EL (cell line): ENCODE data around the gene EIF1AX.
"Not testable (repeated sequence)": the region's sequence is repeated elsewhere in the genome, so short reads cannot be mapped to it uniquely, and the experiment has no call there.

Source experiments
- DNase-seq: peaks from one replicate; pipeline ENCODE4 v3.0.0-alpha.2; 2016

EIF1AX gene, protein sequence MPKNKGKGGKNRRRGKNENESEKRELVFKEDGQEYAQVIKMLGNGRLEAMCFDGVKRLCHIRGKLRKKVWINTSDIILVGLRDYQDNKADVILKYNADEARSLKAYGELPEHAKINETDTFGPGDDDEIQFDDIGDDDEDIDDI

DNA sequence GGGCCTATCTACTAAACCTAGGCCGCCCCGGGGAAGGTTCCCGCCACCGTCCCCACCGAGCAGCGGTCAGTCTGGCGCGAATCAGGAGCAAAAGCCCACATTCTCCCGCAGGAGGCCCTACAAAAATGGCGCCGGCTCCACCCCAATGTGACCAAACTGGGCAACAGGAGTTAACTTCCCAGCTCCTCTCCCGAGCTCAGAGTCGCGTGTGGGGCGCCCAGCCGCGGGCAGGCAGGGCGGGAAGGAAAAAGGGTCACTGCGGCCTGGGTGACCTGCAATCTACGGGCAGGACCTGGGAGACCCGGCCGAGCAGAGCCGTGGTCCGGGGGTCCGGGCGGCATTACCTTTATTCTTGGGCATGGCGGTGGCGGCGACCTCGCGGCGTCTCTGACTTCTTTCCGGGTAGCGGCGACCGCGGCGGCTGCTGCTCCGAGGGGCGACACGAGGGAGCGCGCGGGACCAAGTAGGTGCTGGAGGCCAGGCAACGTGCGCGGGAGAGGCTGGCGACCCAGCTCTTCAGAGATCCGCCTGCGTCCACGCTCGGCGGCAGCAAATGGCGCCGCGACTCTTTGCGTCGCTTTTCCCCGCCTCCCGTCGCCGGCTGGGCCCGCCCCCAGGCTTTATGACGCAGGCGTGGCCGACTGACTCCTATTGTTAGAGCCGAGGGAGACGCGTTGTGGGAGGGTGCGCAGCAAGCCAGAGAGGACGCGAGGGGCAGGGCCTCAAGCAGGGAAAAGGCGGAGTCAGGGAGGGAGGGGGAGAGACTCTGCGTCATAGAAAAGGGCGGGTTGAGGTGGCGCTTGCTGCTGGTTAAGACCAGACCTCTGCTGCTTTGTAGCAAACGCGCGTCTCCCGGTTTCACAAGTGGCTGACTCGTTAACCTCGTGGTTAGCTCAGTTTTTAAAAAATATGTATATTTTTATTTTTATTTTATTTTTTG lies at the start of gene EIF1AX:
Gene EIF1AX, minus strand, starts transcription at position 558 of the 940 bp plus-strand sequence. Its CDS starts 198 bp downstream, at position 360.
- DNase-seq = peak; percentile 95

DNA sequence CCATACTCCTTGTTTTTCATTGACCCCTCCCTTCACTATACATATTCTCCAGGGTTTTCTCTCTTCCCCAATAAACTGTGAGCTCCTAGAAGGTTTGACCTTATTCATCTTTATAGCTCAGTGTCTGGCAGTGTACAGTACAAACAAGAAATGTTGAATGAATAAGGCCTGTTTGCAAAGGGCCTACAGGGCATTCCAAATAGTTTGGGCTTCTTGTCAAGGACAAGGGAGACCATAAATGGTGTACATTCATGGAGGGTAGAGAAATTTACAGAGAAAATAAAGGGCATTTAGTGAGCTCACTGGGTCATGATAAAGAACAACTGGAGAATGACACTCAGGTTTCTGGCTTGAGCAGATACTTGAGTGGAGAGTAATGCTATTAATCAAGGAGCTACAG lies 47.5 kb upstream of the EIF1AX start:
- no peak for DNase-seq

DNA sequence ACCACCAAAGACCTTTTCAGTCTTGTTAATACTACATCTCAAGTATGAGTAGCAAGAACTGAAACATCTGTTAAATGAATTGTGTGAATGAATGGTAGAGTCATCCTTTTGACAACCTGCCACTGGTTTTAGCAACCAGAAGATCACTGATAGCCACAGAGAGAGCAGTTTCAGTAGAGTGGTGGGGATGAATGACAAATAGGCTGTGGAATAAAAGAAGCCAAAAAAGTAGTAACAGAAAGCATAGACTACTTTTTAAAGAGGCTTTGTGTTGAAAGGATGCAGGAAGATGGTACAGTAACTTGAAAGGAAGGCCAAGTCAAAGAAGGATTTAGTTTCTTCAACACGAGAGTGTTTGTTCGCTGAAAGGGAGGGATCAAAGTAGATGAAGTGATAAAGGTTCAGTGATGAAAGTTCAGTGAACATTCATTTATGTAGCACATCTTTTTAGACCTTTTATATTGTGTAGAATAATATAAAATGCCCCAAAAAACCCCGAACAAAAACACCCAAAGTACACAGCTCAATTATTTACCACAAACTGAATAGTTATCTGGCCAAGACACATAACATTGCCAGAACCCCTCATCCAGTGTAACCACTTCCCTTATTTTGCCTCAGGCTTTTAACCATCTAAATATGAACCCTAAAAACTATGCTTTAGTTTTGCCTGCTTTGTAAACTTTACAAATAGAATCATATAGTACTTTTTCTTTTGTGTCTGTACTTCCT lies 40.1 kb upstream of the EIF1AX start:
- no peak for DNase-seq

DNA sequence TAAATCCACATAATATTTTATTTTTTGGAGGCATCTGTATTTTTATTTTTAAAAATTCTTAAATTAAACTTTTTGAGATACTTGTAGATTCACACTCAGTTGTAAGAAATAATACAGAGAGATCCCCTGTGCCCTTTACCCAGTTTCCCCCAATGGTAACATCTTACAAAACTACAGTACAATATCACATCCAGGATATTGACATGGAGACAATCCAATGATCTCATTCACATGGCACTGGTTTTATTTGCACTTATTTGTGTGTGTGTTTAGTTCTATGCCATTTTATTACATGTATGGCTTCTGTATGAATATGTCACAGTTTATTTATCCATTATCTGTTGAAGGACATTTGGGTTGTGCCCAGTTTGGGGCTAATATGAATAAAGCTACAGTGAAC lies 35.5 kb upstream of the EIF1AX start:
- DNase-seq = no peak

DNA sequence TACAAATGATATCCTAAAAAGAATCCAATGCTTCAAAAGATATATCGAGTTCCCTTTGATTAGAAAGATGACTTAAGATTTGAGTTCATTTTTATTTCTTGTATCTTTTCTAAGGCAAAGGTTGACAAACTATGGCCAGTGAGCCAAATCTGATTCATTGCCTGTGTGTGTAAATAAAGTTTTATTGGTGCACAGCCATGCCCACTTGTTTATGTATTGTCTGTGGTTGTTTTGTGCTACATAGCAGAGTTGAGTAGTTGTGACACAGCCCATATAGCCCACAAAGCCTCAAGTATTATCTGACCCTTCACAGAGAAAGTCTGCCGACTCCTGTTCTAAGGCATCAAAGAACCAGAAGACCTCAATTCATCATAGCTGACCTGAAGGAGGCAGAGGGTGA lies 32.2 kb upstream of the EIF1AX start:
- no peak for DNase-seq

DNA sequence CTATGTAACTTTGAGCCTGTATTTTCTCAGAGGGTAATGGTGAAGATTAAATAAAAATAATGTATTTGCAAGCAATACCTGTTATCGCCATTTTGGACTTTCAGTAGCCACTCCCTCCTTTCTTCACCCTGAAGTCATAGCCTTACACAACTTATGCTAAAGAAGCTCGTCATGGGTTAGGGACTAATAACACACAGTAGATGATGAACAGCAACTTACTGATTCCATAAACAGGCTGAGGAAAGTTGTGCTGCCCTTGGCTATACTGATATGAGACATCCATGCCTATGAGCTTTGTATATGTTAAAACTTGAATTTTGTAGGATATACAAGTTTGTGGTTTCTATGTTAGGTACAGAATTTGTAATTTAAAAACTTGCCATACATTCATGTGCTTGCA lies 31.7 kb upstream of the EIF1AX start:
- no peak for DNase-seq

DNA sequence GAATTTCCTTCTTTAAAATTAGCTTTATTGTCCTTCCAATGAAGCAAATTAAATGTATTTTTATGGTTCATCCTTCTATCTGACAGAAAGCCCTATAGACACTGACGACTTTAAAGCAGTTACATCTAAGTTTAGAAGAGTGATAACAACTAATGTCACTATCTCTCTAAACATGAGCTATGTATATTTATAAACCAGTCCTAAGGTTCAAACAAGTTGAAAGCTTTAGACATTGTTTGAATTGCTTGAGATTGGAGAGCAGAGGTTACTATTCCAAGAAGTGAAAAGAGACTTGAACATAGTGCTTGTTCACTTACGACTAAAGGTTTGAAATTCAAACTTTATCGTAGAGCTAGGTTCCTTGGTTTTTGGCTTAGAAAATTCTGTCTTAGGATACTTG lies 30.2 kb upstream of the EIF1AX start:
- no peak for DNase-seq

DNA sequence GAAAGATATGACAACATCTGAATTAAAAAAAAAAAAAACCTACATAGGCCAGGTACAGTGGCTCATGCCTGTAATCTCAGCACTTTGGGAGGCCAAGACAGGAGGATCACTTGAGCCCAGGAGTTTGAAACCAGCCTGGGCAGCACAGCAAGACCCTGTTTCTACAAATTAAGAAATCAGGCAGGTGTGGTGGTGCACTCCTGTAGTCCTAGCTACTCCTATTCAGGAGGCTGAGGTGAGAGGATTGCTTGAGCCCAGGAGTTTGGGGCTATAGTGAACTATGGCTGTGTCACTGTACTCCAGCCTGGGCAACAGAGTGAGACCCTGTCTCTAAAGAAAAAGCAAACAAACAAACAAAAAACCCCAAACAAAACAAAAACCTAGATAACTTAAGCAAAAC lies 20.9 kb upstream of the EIF1AX start:
- DNase-seq = not testable (repeated sequence)

DNA sequence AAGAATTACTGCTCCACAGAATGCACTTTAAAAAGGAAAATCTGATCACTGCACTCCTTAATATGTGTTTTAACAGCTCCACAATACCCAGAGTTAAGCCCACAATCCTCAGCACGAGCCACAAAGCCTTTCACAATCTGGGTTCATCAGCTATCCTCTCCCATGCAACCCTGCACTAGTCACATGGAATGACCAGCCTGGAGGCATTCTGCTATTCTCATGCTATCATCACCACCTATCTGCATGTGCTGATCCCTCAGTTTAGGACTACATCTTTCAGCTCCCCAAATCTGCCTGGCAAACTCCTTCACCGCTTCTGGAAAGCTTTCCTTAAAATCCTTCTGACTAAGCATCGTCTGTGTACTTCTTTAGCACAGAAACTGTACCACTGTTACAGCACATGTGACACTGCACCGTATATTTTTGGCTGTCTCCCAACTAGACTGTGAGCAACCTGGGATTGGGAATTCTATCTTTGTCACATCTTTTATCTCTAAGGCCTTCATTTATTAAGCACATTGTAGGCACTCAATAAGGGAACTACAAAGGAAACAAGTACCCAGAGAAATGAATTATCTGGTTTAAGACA lies 18.3 kb upstream of the EIF1AX start:
- DNase-seq = no peak

DNA sequence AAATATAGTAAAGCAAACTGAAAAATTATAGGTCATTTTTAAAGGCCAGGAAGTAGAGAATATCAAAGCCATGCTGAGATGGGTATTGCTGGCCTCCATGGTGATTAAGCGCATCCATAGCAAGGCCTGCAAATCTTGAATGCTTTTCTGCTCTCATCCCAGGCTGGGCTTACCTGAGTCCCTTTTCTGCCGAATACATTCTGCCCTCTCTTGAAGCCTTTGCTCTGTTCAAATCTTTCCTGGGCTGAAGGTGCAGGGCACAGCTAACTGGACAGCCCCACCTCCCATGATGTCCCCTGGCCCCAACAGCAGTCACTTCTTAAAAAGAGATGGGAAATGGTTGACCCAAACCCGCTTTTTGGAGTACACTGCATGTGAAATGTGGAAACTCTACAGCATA lies 10.1 kb upstream of the EIF1AX start:
- DNase-seq = no peak

DNA sequence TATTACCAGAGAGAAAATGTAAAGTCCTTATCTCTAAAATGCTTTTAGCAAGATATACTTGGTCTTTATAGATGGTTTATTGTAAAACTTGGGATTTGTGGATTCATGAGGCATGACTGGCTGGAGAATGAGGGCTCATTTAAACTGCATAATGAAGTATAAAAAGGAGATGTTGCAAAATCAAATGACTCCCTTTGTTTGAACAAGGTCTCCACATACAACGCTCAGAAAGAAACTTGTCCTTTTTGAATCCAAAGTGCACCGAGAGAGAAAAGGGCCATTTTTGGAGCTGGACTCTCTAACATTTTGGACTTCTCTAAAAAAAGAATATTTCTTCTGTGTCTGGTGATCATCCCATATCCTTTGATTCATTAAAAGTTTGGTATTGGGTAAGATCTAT lies 7.7 kb upstream of the EIF1AX start:
- DNase-seq = no peak

DNA sequence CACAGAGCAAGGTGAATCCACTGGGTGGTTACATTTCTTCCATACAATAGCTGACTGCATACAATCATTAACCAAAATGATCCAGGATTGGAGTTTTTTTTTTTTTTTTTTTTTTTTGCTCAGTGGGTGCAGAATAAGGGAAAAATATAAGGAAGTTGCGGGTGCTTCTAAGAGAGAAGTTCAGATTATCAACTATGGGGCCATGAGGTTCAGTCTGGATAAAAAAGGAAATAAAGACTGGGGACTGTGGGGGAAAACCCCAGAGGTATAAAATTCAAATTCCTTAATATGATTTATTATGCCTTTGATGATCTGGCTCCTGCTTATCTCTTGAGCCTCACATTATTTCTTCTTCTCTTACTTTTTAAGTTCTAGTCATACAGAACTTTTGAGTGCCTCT lies 5.9 kb upstream of the EIF1AX start:
- DNase-seq = no peak

DNA sequence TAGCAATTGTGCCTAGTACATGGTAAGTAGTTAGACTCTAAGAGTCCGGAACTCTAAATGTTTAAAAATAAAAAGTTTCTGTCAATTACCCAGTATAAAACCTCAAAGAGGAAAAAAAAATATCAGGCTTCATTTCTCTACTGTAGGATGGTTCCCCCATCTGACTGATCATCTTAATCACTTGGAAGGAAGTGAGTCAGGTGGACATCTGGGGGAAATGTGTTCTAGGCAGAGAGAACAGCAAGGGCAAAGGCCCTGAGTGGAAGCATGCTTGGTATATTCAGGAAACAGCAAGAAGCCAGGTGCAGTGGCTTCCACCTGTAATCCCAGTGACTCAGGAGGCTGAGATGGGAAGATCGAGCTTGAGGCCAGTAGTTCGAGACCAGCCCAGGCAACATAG lies 2.9 kb upstream of the EIF1AX start:
- DNase-seq = peak; percentile 65

DNA sequence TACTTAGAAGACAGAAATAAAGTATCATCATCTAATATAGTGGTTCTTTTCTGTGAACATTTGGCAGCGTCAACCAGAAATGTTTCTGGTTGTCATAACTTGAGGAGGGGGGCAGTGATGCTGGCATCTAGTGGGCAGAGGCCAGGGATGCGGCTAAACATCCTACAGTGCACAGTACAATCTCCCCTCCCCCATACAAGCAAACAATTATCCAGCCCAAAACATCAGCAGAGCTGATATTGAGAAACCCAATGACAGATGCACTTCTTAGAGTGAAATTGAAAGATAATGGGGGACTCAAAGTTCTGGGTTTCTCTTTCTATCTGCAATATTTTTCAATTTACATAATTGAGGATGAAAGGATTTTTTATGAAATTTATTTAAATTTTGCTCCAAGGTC lies 1.9 kb upstream of the EIF1AX start:
- no peak for DNase-seq

DNA sequence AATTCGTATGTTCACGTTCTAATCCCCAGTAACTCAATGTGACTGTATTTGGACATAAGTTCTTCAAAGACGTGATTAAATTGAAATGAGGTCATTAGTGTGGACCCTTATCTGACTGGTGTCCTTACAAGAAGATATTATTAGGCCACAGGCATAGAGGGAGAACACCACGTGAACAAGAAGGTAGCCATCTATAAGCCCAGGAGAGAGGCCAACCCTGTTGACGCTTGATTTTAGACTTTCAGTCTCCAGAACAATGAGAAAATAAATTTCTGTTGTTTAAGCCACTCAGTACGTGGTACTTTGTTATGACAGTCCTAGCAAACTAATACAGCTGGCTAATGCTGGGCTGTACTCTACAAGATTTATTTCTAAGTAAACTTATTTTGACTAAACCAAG lies 1.5 kb upstream of the EIF1AX start:
- no peak for DNase-seq

DNA sequence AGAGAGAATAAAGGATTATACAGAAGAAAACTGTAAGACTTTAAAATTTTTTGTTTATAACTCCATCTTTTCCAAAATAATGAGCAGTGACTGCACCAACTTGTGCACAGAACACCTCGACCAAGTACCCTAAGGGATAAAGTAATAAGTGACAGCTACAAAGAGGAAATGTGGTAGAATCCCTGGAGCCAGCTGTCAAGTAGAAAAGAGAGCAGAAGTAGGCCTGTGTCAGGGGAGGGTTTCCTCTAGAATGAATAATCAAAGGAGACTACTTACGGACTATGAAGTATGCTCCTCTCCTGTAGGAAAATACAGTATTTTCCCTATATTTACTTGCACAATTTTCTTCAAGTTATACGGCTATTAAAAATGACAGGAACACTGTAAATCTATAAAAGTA lies 1.2 kb downstream of the EIF1AX start:
- DNase-seq = no peak

DNA sequence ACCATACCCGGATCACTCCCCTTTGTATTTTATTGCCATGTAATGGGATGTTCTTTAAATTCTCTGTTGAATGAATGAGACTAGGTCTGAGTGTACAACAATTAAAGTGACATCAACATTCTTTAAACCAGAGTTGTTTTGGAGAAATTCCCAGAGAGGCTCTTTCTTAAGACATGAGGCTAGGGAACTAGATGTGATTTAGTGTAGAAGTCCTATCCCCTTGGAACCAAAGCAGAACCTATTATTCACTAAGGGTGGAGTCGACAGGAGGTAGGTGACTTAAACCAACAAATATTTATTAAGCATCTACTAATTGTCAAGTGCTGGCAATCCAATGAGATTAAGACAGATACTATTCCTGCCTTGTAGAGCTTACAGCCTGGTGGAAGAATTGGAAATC lies 1.7 kb downstream of the EIF1AX start:
- DNase-seq = peak; percentile 53

DNA sequence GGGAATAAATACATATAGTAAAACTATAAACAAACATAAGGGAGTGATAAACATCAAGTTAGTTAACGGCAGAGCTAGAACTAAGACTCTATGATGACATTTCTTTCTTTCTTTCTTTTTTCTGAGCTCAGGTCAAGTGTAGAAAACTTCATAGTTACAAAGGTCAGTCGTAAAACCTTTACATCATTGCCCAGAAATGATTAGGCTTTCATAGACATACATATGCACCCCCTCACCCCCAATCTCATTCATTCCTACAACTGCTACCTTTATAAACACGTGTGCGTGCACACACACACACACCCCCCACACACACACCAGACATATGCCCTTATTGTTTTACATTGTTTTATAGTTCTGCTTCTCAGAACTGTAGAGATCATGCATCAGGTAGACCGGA lies 5.7 kb downstream of the EIF1AX start:
- no peak for DNase-seq

DNA sequence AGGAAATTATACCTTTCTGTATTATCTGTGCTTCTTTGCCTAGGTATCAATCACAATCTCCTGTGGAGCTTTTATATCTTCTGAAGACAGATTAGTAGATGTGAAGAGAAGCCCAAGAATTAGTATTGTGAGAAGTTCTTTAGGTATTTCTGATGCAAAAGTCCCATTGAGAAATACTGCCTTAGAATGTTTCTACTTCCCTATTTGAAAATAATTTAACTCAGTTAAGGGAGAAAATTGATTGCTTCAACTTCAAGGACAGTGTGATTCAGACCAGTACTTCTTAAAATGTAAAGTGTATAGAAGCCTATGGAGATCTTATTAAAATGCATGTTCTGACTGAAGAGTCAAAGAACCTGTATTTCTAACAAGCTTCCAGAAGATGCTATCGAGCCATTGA lies 9.0 kb downstream of the EIF1AX start:
- DNase-seq = no peak

DNA sequence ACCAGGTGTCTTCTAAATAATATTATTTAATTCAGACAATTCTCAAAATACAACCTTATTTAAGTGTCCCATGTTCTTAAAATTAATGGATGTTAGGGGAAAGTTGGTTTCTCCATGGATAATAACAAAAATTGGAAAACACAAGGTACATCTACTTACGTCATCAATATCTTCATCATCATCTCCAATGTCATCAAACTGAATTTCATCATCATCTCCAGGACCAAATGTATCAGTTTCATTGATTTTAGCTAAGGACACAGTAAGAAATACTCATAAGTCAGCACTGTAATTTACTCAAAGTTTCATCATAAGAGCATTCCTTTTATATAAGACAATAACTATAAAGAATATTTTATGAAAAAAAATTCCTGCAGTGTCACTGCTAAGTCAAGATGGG lies 11.3 kb downstream of the EIF1AX start:
- DNase-seq = no peak

DNA sequence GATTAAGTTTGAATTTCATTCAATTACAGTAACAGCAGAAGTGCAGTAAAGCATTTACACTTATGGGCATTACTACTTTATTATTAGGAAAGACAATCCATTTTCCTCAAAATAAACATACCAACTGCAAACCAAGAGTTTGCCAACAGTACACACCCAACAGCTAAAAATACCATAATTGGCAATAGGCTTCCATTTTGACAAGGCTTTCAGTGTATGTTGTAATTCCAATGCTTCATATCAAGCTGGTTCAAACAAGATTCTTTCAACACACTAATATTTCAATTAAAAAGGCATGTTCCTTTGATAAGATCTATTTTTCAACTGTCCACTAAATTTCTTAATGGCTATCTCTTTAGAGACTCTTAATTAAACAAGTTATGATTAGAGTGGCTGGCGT lies 12.1 kb downstream of the EIF1AX start:
- DNase-seq = no peak

DNA sequence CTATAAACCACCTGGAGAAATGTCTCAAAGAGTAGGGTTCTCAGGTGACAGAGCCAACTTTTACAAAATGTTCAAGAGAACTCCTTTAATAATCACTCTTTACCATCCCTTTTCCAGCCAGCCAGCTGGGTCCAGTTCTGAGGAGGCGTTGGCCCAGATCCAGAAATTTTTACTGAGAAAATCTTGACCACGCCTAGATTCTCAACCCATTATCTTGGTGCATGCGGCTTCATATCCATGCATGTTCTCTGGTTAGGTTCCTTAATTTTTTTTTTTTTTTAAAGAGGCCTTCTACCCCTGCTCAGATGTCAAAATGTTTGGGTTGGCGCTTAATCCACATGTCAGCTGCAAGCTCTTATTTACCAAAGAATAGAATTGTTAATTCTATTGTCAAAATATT lies 13.0 kb downstream of the EIF1AX start:
- no peak for DNase-seq

DNA sequence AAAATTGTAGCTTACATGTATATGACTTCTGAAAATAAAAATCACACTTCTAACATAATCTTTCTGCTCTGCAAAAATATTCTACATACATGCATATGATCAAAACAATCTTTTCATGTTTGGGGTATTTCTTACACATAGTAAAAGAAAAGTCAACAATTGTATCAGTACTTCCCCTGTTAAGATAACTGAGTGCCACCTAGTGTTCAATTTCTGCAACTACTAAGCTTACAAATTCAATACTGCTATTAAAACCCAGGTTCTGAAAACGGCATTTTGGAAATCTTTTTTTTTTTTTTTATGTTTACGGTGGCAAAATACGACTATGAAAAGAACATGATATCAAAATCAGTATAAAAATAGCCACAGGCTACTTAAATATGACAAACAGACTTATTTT lies 14.2 kb downstream of the EIF1AX start:
- not testable (repeated sequence) for DNase-seq

DNA sequence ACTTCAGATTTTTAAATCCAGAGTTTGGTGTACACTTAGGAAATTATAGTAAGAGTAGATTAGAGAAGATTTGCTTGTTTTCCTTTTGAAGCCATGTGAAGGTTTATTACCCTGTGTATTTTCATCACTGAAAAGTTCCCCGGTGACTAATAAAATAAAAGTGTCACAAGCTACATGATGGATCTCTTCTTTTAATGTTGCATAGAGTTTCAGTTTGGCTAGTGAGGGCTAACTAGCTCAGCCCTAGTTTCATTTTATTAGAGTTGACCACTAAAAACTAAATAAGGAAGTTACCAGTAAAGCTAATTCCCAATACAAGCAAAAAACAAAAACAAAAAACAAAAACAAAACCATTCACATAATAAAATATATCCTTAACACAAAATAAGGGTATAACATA lies 14.8 kb downstream of the EIF1AX start:
- DNase-seq = not testable (repeated sequence)
